IMR-90 (cell line): ENCODE data around the gene DOK3.

Experiments
- CHD1 ChIP-seq: IDR thresholded peaks from 2 replicates; pipeline ENCODE4 v1.6.1; 2012; ENCODE audit warnings: low read depth, low read length, improper control_type of control experiment
- POLR2A ChIP-seq: IDR thresholded peaks from 2 replicates; pipeline ENCODE4 v1.6.1; 2012; ENCODE audit warnings: mild to moderate bottlenecking, low read depth, low read length
- RCOR1 ChIP-seq: IDR thresholded peaks from 2 replicates; pipeline ENCODE4 v1.6.1; 2012; ENCODE audit warnings: mild to moderate bottlenecking, low read length, improper control_type of control experiment; ENCODE audit not compliant: insufficient replicate concordance
- TF ChIP-seq, protein P1 (sequence below): conservative IDR thresholded peaks from 2 replicates; pipeline ENCODE4 v1.5.1; 2012; ENCODE audit warnings: mild to moderate bottlenecking, low read depth, low read length, improper control_type of control experiment

DNA sequence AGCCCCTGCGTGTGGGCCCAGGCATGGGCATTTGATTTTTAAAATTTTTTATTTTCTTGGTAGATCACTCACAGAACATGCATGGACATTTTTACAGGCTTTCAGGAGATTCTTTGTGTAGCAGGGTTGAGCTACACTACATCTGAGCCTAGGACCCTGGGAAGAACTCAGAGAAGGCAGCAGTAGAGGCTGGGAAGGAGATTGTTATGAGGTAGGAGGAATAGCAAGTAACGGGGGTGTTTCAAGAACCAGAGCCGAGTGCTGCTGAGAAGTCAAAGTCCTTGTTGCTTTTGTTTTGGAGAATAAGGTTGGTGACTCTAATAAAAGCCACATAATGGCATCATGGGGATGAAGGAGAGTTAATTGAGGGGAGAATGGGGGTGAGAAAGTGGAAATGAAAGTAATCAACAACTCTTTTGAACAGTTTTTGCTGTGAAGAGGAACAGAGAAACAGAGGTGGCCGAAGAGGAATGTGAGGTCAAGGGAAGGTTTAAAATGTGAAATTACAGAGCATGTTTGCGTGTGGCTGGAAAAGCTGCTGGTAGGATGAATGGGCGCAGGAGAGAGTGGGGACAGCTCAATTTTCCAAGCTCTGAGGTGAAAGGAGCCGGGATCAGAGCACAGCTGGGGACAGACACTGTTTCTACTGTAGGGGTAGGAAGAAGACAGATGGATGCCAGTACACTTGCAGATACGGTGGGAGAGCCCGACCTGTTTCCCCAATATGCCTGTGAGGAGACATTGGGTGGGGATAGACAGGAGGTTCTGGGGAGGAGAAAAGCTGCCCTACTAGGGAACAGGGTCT lies 7.5 kb downstream of the DOK3 start:
- TF ChIP-seq, protein P1, sequence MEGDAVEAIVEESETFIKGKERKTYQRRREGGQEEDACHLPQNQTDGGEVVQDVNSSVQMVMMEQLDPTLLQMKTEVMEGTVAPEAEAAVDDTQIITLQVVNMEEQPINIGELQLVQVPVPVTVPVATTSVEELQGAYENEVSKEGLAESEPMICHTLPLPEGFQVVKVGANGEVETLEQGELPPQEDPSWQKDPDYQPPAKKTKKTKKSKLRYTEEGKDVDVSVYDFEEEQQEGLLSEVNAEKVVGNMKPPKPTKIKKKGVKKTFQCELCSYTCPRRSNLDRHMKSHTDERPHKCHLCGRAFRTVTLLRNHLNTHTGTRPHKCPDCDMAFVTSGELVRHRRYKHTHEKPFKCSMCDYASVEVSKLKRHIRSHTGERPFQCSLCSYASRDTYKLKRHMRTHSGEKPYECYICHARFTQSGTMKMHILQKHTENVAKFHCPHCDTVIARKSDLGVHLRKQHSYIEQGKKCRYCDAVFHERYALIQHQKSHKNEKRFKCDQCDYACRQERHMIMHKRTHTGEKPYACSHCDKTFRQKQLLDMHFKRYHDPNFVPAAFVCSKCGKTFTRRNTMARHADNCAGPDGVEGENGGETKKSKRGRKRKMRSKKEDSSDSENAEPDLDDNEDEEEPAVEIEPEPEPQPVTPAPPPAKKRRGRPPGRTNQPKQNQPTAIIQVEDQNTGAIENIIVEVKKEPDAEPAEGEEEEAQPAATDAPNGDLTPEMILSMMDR, result no peak
- TF ChIP-seq POLR2A (no peak), CHD1 (no peak), RCOR1 (no peak)
